WTC11 (cell line): ENCODE measurements around the gene ABCA3. TPM values are rescaled to one million over a fixed set of nuclear protein-coding genes. Genes with fewer than 3 reads are reported as not detected.
"Not testable (repeated sequence)": the region's sequence is repeated elsewhere in the genome, so short reads cannot be mapped to it uniquely, and the experiment has no call there.

ENCODE experiments used
- ATAC-seq: fragments of 200-7000 bp; cut with Tn5 transposase; 2 replicates; pipeline ENCODE4 v1.10.0; 2021; ENCODE audit warnings: mild to moderate bottlenecking, moderate library complexity
- CTCF ChIA-PET: fragments of 300-600 bp; sonication (Branson Sonifier 250); formaldehyde crosslinking; loops from one replicate; lab custom pipeline; 2021; ENCODE audit warnings: antibody characterized with exemption; lab: Charles Lee
- POLR2A ChIA-PET: fragments of 350-600 bp; sonication (Branson Sonifier 250); formaldehyde crosslinking; loops from one replicate; lab custom pipeline; 2021; ENCODE audit warnings: antibody characterized with exemption; lab: Charles Lee
- DNase-seq: peaks from one replicate; pipeline ENCODE4 v3.0.0; 2021; ENCODE audit warnings: low spot score
- H3K27ac Mint-ChIP-seq: 2 replicates; pipeline ENCODE4 v1.8.0; 2021; ENCODE audit warnings: mixed read lengths
- H3K27me3 Mint-ChIP-seq: 2 replicates; pipeline ENCODE4 v1.8.0; 2021; ENCODE audit warnings: low read depth, mild to moderate bottlenecking, moderate library complexity, mixed read lengths
- H3K36me3 Mint-ChIP-seq: 2 replicates; pipeline ENCODE4 v1.8.0; 2021; ENCODE audit warnings: mixed read lengths
- H3K4me1 Mint-ChIP-seq: 2 replicates; pipeline ENCODE4 v1.8.0; 2022; ENCODE audit warnings: mixed read lengths
- H3K4me3 Mint-ChIP-seq: 2 replicates; pipeline ENCODE4 v1.8.0; 2021; ENCODE audit warnings: mild to moderate bottlenecking, moderate library complexity, mixed read lengths
- H3K9me3 Mint-ChIP-seq: 2 replicates; pipeline ENCODE4 v1.8.0; 2021; ENCODE audit warnings: mixed read lengths
- CBFB ChIP-seq: sonication (generic); formaldehyde crosslinking; IDR thresholded peaks from 2 replicates; pipeline ENCODE4 v1.8.1; 2022; ENCODE audit warnings: mild to moderate bottlenecking, low read depth, missing genetic modification reagents
- CREM ChIP-seq: sonication (generic); formaldehyde crosslinking; IDR thresholded peaks from 2 replicates; pipeline ENCODE4 v1.8.1; 2022; ENCODE audit warnings: mild to moderate bottlenecking, missing genetic modification reagents, moderate library complexity
- EMX1 ChIP-seq: fragments of 250-450 bp; sonication (Bioruptor Pico); IDR thresholded peaks from 2 replicates; pipeline ENCODE4 v1.8.0; 2021; ENCODE audit warnings: mild to moderate bottlenecking
- ETV6 ChIP-seq: sonication (generic); formaldehyde crosslinking; IDR thresholded peaks from 2 replicates; pipeline ENCODE4 v1.8.1; 2022; ENCODE audit warnings: mild to moderate bottlenecking, missing genetic modification reagents
- FOXP1 ChIP-seq: sonication (generic); formaldehyde crosslinking; IDR thresholded peaks from 2 replicates; pipeline ENCODE4 v1.8.0; 2022; ENCODE audit warnings: missing genetic modification reagents, mild to moderate bottlenecking, moderate library complexity, borderline replicate concordance
- NFATC4 ChIP-seq: fragments of 250-450 bp; sonication (Bioruptor Pico); IDR thresholded peaks from 2 replicates; pipeline ENCODE4 v1.9.0; 2021; ENCODE audit warnings: mild to moderate bottlenecking
- NFE2L1 ChIP-seq: sonication (generic); formaldehyde crosslinking; IDR thresholded peaks from 2 replicates; pipeline ENCODE4 v1.8.1; 2023; ENCODE audit warnings: missing genetic modification reagents
- NR2C2 ChIP-seq: sonication (generic); formaldehyde crosslinking; IDR thresholded peaks from 2 replicates; pipeline ENCODE4 v1.8.0; 2022; ENCODE audit warnings: mild to moderate bottlenecking, missing genetic modification reagents
- NR3C1 ChIP-seq: sonication (generic); formaldehyde crosslinking; conservative IDR thresholded peaks from 2 replicates; pipeline ENCODE4 v1.8.1; 2023; ENCODE audit warnings: low read depth, mild to moderate bottlenecking, missing genetic modification reagents
- RORB ChIP-seq: fragments of 250-450 bp; sonication (Bioruptor Pico); IDR thresholded peaks from 2 replicates; pipeline ENCODE4 v1.9.0; 2021; ENCODE audit warnings: mild to moderate bottlenecking
- ZNF121 ChIP-seq: sonication (generic); formaldehyde crosslinking; IDR thresholded peaks from 2 replicates; pipeline ENCODE4 v1.8.0; 2023; ENCODE audit warnings: missing genetic modification reagents
- ZNF232 ChIP-seq: sonication (generic); formaldehyde crosslinking; IDR thresholded peaks from 2 replicates; pipeline ENCODE4 v1.8.0; 2022; ENCODE audit warnings: mild to moderate bottlenecking, missing genetic modification reagents
- total RNA-seq: library from RNA; stranded (reverse); gene quantifications from 3 replicates; pipeline ENCODE4 v1.2.3, GENCODE V29; 2021
- TF ChIP-seq, protein P1 (sequence below): fragments of 250-450 bp; sonication (Bioruptor Pico); conservative IDR thresholded peaks from 2 replicates; pipeline ENCODE4 v1.9.0; 2021; ENCODE audit warnings: mild to moderate bottlenecking
- TF ChIP-seq, protein P2 (sequence below): sonication (generic); formaldehyde crosslinking; IDR thresholded peaks from 2 replicates; pipeline ENCODE4 v1.8.1; 2022; ENCODE audit warnings: missing genetic modification reagents, borderline replicate concordance
- TF ChIP-seq, protein P3 (sequence below): sonication (generic); formaldehyde crosslinking; conservative IDR thresholded peaks from 2 replicates; pipeline ENCODE4 v1.8.1; 2023; ENCODE audit warnings: mild to moderate bottlenecking, low read depth, missing genetic modification reagents, moderate library complexity
- TF ChIP-seq, protein P4 (sequence below): fragments of 250-450 bp; sonication (Bioruptor Pico); IDR thresholded peaks from 2 replicates; pipeline ENCODE4 v1.9.0; 2021; ENCODE audit warnings: mild to moderate bottlenecking
- TF ChIP-seq, protein P5 (sequence below): sonication (generic); formaldehyde crosslinking; IDR thresholded peaks from 2 replicates; pipeline ENCODE4 v1.8.0; 2023; ENCODE audit warnings: missing genetic modification reagents
- TF ChIP-seq, protein P6 (sequence below): sonication (generic); formaldehyde crosslinking; IDR thresholded peaks from 2 replicates; pipeline ENCODE4 v1.8.1; 2023; ENCODE audit warnings: mild to moderate bottlenecking, moderate library complexity, missing genetic modification reagents
- TF ChIP-seq, protein P7 (sequence below): sonication (generic); formaldehyde crosslinking; IDR thresholded peaks from 2 replicates; pipeline ENCODE4 v1.8.0; 2023; ENCODE audit warnings: mild to moderate bottlenecking, missing genetic modification reagents

The ABCA3 gene
- total RNA-seq, 1 experiment from 2014 or later: 12.1 TPM

DNA sequence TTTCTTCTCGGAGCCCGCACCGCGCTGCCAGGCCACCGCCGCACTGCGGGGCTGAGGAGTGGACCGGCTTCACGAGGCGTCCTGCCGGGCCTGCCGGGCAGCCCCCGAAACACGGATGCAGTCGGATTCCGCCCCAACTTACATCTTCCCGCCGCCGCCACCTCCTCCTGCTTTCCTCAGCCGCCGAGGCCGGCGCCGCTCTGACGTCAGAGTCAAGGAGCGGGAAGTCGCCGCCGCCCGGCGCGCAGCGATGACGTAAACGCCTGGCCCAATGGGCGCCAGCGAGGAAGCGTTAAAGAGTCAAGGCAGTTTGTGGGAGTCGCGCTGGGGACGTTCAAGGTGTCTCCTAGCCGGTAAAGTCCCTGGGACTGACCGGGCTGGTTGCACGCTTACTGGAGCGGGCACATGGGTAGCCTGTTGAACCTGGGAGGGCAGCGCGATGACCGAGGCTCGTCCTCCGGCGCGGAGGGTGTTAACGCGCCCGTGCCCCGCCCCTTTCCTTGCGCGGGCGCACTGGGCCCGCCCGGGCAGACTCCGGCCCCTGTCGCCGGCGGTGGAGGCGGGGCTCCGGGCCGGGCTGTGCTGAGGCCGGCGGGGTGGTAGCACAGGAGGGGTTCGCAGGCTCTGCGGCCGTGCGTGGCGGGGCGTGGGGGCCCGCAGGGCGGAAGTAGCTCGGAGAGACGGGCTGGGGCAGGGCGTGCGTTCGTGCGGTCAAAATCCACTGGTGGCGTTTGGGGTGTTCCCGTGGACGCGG, 72.4 kb downstream of the ABCA3 start, which contains the start of gene RNPS1 (continued):
- TF ChIP-seq, protein P1, sequence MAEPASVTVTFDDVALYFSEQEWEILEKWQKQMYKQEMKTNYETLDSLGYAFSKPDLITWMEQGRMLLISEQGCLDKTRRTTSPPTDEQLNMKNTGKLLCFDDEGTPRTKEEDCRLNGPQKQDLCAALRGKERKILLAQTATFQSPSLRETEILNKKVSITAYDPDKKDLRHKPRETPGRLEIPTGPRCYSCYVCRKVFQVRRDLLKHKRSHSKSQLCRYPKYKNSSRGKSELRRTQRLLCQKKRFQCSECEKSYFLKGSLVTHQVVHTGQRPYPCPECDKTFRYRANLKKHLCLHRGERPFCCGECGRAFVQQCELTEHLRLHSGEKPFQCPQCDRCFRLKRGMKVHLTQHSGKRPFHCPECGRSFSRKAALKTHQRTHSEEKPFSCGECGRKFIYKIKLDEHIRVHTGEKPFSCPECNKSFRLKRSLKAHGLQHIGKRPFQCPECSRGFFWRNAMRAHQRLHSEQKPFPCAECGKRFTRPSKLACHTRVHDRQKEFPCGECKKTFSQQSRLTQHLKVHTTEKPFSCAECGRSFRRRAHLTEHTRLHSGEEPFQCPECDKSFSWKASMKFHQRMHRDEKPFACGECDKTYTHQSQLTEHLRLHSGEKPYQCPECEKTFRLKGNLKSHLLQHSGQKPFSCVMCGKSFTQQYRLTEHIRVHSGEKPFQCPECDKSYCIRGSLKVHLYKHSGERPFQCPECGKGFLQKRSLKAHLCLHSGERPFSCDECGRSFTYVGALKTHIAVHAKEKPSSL (CRISPR knock-in tag): no peak
- peak; percentile 45; the same call in 1 of the 2 replicates for TF ChIP-seq NFE2L1 (CRISPR knock-in tag)
- TF ChIP-seq CBFB (CRISPR knock-in tag): no peak; the same call in 1 of the 2 replicates
- TF ChIP-seq, protein P2, sequence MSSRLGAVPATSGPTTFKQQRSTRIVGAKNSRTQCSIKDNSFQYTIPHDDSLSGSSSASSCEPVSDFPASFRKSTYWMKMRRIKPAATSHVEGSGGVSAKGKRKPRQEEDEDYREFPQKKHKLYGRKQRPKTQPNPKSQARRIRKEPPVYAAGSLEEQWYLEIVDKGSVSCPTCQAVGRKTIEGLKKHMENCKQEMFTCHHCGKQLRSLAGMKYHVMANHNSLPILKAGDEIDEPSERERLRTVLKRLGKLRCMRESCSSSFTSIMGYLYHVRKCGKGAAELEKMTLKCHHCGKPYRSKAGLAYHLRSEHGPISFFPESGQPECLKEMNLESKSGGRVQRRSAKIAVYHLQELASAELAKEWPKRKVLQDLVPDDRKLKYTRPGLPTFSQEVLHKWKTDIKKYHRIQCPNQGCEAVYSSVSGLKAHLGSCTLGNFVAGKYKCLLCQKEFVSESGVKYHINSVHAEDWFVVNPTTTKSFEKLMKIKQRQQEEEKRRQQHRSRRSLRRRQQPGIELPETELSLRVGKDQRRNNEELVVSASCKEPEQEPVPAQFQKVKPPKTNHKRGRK (CRISPR knock-in tag): no peak
- peak; percentile 40; the same call in 1 of the 2 replicates for TF ChIP-seq FOXP1 (CRISPR knock-in tag)
- TF ChIP-seq, protein P3, sequence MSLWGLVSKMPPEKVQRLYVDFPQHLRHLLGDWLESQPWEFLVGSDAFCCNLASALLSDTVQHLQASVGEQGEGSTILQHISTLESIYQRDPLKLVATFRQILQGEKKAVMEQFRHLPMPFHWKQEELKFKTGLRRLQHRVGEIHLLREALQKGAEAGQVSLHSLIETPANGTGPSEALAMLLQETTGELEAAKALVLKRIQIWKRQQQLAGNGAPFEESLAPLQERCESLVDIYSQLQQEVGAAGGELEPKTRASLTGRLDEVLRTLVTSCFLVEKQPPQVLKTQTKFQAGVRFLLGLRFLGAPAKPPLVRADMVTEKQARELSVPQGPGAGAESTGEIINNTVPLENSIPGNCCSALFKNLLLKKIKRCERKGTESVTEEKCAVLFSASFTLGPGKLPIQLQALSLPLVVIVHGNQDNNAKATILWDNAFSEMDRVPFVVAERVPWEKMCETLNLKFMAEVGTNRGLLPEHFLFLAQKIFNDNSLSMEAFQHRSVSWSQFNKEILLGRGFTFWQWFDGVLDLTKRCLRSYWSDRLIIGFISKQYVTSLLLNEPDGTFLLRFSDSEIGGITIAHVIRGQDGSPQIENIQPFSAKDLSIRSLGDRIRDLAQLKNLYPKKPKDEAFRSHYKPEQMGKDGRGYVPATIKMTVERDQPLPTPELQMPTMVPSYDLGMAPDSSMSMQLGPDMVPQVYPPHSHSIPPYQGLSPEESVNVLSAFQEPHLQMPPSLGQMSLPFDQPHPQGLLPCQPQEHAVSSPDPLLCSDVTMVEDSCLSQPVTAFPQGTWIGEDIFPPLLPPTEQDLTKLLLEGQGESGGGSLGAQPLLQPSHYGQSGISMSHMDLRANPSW (CRISPR knock-in tag): no peak
- no peak for TF ChIP-seq EMX1 (CRISPR knock-in tag)
- TF ChIP-seq RORB (CRISPR knock-in tag): no peak
- no peak for TF ChIP-seq NFATC4 (CRISPR knock-in tag)
- no peak for TF ChIP-seq ZNF121 (CRISPR knock-in tag)
- TF ChIP-seq, protein P4, sequence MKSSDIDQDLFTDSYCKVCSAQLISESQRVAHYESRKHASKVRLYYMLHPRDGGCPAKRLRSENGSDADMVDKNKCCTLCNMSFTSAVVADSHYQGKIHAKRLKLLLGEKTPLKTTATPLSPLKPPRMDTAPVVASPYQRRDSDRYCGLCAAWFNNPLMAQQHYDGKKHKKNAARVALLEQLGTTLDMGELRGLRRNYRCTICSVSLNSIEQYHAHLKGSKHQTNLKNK: 0 out of 2 replicates have a peak, but pooled peaks have one; percentile 38
- TF ChIP-seq ETV6 (CRISPR knock-in tag): peak; percentile 58
- TF ChIP-seq, protein P5, sequence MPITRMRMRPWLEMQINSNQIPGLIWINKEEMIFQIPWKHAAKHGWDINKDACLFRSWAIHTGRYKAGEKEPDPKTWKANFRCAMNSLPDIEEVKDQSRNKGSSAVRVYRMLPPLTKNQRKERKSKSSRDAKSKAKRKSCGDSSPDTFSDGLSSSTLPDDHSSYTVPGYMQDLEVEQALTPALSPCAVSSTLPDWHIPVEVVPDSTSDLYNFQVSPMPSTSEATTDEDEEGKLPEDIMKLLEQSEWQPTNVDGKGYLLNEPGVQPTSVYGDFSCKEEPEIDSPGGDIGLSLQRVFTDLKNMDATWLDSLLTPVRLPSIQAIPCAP (CRISPR knock-in tag): no peak
- no peak for TF ChIP-seq ZNF232 (CRISPR knock-in tag)
- TF ChIP-seq CREM (CRISPR knock-in tag): peak; percentile 100

DNA sequence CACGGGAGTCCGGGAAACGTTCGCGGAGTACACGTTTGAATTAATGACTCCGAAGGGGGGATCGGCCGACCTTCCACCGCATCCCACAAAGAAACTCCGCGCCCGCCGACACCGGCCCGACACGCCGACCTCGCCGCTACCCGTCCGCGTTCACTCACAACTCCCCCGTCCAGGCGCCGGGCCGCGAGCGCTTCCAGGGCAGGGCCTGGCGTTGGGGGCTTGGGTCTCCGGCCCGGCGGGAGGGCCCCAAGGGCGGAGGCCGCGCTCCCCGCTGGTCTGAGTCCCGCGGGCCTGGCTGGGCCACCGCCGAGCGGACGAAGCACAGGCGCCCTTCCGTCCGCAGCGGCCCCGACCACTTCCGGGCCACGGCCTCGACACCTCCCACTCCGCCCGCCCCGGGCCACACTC, 73.0 kb downstream of the ABCA3 start:
- H3K9me3 Mint-ChIP-seq, H3K27me3 Mint-ChIP-seq, CTCF ChIA-PET: not testable (repeated sequence)
- TF ChIP-seq, protein P6, sequence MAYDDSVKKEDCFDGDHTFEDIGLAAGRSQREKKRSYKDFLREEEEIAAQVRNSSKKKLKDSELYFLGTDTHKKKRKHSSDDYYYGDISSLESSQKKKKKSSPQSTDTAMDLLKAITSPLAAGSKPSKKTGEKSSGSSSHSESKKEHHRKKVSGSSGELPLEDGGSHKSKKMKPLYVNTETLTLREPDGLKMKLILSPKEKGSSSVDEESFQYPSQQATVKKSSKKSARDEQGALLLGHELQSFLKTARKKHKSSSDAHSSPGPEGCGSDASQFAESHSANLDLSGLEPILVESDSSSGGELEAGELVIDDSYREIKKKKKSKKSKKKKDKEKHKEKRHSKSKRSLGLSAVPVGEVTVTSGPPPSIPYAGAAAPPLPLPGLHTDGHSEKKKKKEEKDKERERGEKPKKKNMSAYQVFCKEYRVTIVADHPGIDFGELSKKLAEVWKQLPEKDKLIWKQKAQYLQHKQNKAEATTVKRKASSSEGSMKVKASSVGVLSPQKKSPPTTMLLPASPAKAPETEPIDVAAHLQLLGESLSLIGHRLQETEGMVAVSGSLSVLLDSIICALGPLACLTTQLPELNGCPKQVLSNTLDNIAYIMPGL (CRISPR knock-in tag): peak; percentile 49; the same call in 1 of the 2 replicates
- TF ChIP-seq NR2C2 (CRISPR knock-in tag) (peak; percentile 62; the same call in 1 of the 2 replicates), NR3C1 (CRISPR knock-in tag) (peak; percentile 77; the same call in 1 of the 2 replicates), CBFB (CRISPR knock-in tag) (peak; percentile 37; the same call in 1 of the 2 replicates), FOXP1 (CRISPR knock-in tag) (0 out of 2 replicates have a peak, but pooled peaks have one; percentile 13)
- TF ChIP-seq, protein P7, sequence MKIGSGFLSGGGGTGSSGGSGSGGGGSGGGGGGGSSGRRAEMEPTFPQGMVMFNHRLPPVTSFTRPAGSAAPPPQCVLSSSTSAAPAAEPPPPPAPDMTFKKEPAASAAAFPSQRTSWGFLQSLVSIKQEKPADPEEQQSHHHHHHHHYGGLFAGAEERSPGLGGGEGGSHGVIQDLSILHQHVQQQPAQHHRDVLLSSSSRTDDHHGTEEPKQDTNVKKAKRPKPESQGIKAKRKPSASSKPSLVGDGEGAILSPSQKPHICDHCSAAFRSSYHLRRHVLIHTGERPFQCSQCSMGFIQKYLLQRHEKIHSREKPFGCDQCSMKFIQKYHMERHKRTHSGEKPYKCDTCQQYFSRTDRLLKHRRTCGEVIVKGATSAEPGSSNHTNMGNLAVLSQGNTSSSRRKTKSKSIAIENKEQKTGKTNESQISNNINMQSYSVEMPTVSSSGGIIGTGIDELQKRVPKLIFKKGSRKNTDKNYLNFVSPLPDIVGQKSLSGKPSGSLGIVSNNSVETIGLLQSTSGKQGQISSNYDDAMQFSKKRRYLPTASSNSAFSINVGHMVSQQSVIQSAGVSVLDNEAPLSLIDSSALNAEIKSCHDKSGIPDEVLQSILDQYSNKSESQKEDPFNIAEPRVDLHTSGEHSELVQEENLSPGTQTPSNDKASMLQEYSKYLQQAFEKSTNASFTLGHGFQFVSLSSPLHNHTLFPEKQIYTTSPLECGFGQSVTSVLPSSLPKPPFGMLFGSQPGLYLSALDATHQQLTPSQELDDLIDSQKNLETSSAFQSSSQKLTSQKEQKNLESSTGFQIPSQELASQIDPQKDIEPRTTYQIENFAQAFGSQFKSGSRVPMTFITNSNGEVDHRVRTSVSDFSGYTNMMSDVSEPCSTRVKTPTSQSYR (CRISPR knock-in tag): 0 out of 2 replicates have a peak, but pooled peaks have one; percentile 1
- peak; percentile 36 for DNase-seq
- Mint-ChIP-seq H3K4me3 (peak overlapping the region; percentile 90), H3K27ac (peak overlapping the region; percentile 99), H3K4me1 (peaks cover 31% of the 10 kb centered on the region), H3K36me3 (peaks cover 39% of the 10 kb centered on the region)
- ATAC-seq: peak; percentile 40
- POLR2A ChIA-PET: interaction anchor here (1.0 kb wide), 1 partner anchor 16 kb away, joined by 3 read pairs; the partner anchor contains the start of gene ECI1

DNA sequence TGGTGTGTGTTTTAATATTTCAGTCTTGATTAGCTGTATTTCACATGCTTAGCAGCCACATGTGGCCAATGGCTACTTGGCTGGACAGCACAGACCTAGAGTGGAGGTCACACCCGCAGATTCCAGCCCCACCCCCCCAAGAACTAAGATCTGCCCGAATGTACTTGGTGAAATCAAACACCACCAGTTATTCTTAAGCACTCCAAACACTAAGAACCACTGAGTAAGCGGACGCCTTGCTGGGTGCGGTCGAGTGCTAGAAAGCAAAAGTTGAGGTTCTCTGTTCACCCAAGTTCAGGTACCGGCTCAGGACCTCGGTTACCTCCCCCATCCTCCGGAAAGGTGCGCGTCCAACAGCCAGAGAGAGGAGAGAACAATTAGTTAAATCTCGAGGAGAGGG, 73.6 kb downstream of the ABCA3 start:
- Mint-ChIP-seq H3K4me1 (peaks cover 31% of the 10 kb centered on the region), H3K4me3 (peak overlapping the region; percentile 90), H3K27ac (peak overlapping the region; percentile 91), H3K36me3 (peaks cover 46% of the 10 kb centered on the region)
- CTCF ChIA-PET, H3K9me3 Mint-ChIP-seq, ATAC-seq, DNase-seq, H3K27me3 Mint-ChIP-seq: not testable (repeated sequence)
- POLR2A ChIA-PET: interaction anchor here (1.0 kb wide), 1 partner anchor 15 kb away, joined by 3 read pairs; the partner anchor contains the start of gene ECI1
